ENCODE data around the gene GOLIM4. TPM values are rescaled to one million over a fixed set of nuclear protein-coding genes. Genes with fewer than 3 reads are reported as not detected.
A peak's percentile ranks its signal among the peaks of the same experiment; 100 is the strongest.

GOLIM4 gene
- total and polyA plus RNA-seq, 2 of the 13 experiments (the other 11 are each of a cell fraction or from before 2014, with no cell fraction given): 10.9 to 47.7 TPM

DNA sequence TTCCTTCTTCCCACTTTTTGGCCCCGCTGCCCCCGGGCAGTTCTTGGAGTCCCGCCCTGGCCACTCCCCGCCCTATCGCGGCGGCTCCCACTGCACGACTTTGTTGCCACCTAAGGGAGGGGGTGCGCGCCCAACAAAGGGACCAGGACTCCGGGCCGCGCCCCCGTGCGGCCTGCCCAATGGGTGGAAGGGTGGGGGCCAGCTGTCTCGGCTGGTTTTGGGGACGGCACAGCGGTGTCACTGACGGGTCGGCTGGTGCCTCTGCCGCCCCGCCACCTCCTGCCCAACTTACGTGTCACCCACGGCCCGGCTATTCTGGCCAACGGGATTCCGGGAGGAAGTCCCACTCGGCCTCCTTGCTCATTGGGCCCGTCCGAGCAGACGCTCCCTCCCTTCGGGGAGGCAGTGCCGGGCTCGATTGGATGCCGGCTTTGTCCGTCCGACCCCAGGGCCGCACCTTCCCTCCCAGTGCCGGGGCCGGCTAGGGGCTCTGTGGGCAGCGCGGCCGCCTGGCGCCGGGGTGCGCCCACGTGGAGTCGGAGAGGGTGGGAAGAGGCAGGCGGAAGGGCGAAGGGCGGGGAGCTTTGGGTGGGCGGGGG, at the start of gene GOLIM4 (continued):
- TF ChIP-seq, protein P1, sequence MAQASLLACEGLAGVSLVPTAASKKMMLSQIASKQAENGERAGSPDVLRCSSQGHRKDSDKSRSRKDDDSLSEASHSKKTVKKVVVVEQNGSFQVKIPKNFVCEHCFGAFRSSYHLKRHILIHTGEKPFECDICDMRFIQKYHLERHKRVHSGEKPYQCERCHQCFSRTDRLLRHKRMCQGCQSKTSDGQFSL (CRISPR knock-in tag; IDR thresholded peaks at IDR 0.05): no peak
- TF ChIP-seq ZFP82 (CRISPR knock-in tag; IDR thresholded peaks at IDR 0.05; ENCODE audit: borderline replicate concordance) (no peak), IKZF1 (IDR thresholded peaks at IDR 0.05) (no peak), FOXJ3 (CRISPR knock-in tag; IDR thresholded peaks at IDR 0.05; ENCODE audit: borderline replicate concordance) (0 out of 2 replicates have a peak, but pooled peaks have one; percentile 50), ZNF235 (CRISPR knock-in tag; IDR thresholded peaks at IDR 0.05; ENCODE audit: borderline replicate concordance) (no peak), ZNF138 (CRISPR knock-in tag; IDR thresholded peaks at IDR 0.05; ENCODE audit: low read depth) (0 out of 2 replicates have a peak, but pooled peaks have one; percentile 60), ZSCAN12 (CRISPR knock-in tag; IDR thresholded peaks at IDR 0.05) (peak; percentile 91; the same call in 1 of the 2 replicates), ZNF292 (CRISPR knock-in tag; IDR thresholded peaks at IDR 0.05; ENCODE audit: borderline replicate concordance, low read depth) (no peak; the same call in 1 of the 2 replicates), ZFP37 (CRISPR knock-in tag; IDR thresholded peaks at IDR 0.05; ENCODE audit: borderline replicate concordance) (no peak), SRY (CRISPR knock-in tag; IDR thresholded peaks at IDR 0.05) (peak; percentile 82; the same call in 1 of the 2 replicates), HOXA7 (CRISPR knock-in tag; IDR thresholded peaks at IDR 0.05) (peak; percentile 84; the same call in 1 of the 2 replicates), SNAI1 (CRISPR knock-in tag; IDR thresholded peaks at IDR 0.05; ENCODE audit: borderline replicate concordance) (no peak), TMF1 (CRISPR knock-in tag; IDR thresholded peaks at IDR 0.05; ENCODE audit: low read depth) (peak; percentile 91), TEAD2 (CRISPR knock-in tag; IDR thresholded peaks at IDR 0.05) (peak; percentile 60; the same call in 1 of the 2 replicates), ZNF550 (CRISPR knock-in tag; IDR thresholded peaks at IDR 0.05; ENCODE audit: borderline replicate concordance) (no peak), ZFP62 (CRISPR knock-in tag; IDR thresholded peaks at IDR 0.05) (no peak), CC2D1A (CRISPR knock-in tag; IDR thresholded peaks at IDR 0.05) (no peak)
- TF ChIP-seq, protein P2, sequence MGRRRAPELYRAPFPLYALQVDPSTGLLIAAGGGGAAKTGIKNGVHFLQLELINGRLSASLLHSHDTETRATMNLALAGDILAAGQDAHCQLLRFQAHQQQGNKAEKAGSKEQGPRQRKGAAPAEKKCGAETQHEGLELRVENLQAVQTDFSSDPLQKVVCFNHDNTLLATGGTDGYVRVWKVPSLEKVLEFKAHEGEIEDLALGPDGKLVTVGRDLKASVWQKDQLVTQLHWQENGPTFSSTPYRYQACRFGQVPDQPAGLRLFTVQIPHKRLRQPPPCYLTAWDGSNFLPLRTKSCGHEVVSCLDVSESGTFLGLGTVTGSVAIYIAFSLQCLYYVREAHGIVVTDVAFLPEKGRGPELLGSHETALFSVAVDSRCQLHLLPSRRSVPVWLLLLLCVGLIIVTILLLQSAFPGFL (CRISPR knock-in tag; IDR thresholded peaks at IDR 0.05): no peak
- TF ChIP-seq, protein P3, sequence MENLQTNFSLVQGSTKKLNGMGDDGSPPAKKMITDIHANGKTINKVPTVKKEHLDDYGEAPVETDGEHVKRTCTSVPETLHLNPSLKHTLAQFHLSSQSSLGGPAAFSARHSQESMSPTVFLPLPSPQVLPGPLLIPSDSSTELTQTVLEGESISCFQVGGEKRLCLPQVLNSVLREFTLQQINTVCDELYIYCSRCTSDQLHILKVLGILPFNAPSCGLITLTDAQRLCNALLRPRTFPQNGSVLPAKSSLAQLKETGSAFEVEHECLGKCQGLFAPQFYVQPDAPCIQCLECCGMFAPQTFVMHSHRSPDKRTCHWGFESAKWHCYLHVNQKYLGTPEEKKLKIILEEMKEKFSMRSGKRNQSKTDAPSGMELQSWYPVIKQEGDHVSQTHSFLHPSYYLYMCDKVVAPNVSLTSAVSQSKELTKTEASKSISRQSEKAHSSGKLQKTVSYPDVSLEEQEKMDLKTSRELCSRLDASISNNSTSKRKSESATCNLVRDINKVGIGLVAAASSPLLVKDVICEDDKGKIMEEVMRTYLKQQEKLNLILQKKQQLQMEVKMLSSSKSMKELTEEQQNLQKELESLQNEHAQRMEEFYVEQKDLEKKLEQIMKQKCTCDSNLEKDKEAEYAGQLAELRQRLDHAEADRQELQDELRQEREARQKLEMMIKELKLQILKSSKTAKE (CRISPR knock-in tag; IDR thresholded peaks at IDR 0.05; ENCODE audit: borderline replicate concordance): peak; percentile 75
- TF ChIP-seq, protein P4, sequence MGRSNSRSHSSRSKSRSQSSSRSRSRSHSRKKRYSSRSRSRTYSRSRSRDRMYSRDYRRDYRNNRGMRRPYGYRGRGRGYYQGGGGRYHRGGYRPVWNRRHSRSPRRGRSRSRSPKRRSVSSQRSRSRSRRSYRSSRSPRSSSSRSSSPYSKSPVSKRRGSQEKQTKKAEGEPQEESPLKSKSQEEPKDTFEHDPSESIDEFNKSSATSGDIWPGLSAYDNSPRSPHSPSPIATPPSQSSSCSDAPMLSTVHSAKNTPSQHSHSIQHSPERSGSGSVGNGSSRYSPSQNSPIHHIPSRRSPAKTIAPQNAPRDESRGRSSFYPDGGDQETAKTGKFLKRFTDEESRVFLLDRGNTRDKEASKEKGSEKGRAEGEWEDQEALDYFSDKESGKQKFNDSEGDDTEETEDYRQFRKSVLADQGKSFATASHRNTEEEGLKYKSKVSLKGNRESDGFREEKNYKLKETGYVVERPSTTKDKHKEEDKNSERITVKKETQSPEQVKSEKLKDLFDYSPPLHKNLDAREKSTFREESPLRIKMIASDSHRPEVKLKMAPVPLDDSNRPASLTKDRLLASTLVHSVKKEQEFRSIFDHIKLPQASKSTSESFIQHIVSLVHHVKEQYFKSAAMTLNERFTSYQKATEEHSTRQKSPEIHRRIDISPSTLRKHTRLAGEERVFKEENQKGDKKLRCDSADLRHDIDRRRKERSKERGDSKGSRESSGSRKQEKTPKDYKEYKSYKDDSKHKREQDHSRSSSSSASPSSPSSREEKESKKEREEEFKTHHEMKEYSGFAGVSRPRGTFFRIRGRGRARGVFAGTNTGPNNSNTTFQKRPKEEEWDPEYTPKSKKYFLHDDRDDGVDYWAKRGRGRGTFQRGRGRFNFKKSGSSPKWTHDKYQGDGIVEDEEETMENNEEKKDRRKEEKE (IDR thresholded peaks at IDR 0.05): no peak
- TF ChIP-seq, protein P5, sequence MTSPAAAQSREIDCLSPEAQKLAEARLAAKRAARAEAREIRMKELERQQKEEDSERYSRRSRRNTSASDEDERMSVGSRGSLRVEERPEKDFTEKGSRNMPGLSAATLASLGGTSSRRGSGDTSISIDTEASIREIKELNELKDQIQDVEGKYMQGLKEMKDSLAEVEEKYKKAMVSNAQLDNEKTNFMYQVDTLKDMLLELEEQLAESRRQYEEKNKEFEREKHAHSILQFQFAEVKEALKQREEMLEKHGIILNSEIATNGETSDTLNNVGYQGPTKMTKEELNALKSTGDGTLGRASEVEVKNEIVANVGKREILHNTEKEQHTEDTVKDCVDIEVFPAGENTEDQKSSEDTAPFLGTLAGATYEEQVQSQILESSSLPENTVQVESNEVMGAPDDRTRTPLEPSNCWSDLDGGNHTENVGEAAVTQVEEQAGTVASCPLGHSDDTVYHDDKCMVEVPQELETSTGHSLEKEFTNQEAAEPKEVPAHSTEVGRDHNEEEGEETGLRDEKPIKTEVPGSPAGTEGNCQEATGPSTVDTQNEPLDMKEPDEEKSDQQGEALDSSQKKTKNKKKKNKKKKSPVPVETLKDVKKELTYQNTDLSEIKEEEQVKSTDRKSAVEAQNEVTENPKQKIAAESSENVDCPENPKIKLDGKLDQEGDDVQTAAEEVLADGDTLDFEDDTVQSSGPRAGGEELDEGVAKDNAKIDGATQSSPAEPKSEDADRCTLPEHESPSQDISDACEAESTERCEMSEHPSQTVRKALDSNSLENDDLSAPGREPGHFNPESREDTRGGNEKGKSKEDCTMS (CRISPR knock-in tag; conservative IDR thresholded peaks at IDR 0.05): no peak

All from HepG2 (cell line).